Smooth muscle cell of the brain vasculature (primary cell): Measurements from ENCODE around the gene FABP1.

Source experiments
- DNase-seq: peaks from one replicate; pipeline ENCODE4 v3.0.0-alpha.2; 2012; ENCODE audit warnings: low read depth, low spot score

FABP1 gene

GRCh38 chr2:88137833-88138232 lies 10.0 kb upstream of the FABP1 start:
- no peak for DNase-seq

- DNase-seq = no peak
Observed at GRCh38 chr2:88136817-88137216, 9.0 kb upstream of the FABP1 start.

- no peak for DNase-seq
Observed at GRCh38 chr2:88133875-88134274, 6.0 kb upstream of the FABP1 start.

GRCh38 chr2:88131999-88132368 lies 4.1 kb upstream of the FABP1 start:
- DNase-seq = no peak

- DNase-seq = no peak
Observed at GRCh38 chr2:88131201-88131998, 3.5 kb upstream of the FABP1 start.

GRCh38 chr2:88129313-88129959 lies 1.6 kb upstream of the FABP1 start:
- no peak for DNase-seq

GRCh38 chr2:88128654-88129312 lies 921 bp upstream of the FABP1 start:
- DNase-seq = no peak

- no peak for DNase-seq
Observed at GRCh38 chr2:88127638-88127887, 299 bp downstream of the FABP1 start.

- no peak for DNase-seq
Observed at GRCh38 chr2:88126772-88127637, 857 bp downstream of the FABP1 start.

GRCh38 chr2:88125924-88126771 lies 1.7 kb downstream of the FABP1 start:
- no peak for DNase-seq

- DNase-seq = no peak
Observed at GRCh38 chr2:88125344-88125923, 2.4 kb downstream of the FABP1 start.

GRCh38 chr2:88123975-88124917 lies 3.6 kb downstream of the FABP1 start:
- DNase-seq = no peak

- no peak for DNase-seq
Observed at GRCh38 chr2:88123164-88123974, 4.5 kb downstream of the FABP1 start.

- no peak for DNase-seq
Observed at GRCh38 chr2:88122141-88122884, 5.5 kb downstream of the FABP1 start.

GRCh38 chr2:88121678-88122077 lies 6.2 kb downstream of the FABP1 start:
- DNase-seq = no peak

GRCh38 chr2:88117973-88118372 lies 9.9 kb downstream of the FABP1 start:
- DNase-seq = no peak

- no peak for DNase-seq
Observed at GRCh38 chr2:88116669-88117432, 11.0 kb downstream of the FABP1 start.
